ENCODE data around the gene IRF8. TPM values are rescaled to one million over a fixed set of nuclear protein-coding genes. Genes with fewer than 3 reads are reported as not detected.

The IRF8 gene
- total RNA-seq, 1 experiment from 2014 or later, result 0.28 TPM

DNA sequence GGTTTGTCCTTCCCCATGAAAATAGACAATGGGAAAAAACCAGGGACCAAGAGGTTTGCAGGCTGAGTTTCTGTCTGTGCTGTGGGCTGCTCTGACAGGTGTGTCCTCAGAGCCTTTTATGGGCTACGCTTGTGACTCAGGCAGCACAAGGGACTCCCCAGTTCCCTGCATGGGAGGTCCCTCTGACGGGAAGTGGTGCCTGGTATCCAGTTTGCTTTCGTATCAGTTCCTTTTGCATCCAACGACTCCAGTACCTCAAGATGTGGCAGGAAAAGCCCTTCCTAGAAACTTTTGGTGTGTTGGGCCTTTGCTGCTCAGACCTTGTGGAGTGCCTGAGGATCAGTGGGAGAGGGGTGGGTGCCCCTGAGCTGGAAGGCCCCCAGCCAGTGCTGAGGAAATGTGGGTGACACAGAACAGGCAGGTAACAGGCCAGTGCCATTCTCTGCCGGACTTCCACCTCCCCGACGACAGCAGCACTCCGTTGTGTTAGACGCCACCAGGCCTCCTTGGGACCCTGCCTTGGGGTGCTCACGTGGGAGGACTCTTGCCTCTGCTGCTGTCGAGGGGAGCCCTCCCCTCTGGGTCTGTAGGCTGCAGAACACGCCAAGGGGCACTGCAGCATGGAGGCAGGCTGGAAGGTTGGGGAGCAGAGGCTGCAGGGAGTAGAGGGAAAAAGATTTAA lies 38.4 kb upstream of the IRF8 start:
- no peaks in the 10 kb centered on the region for H3K79me1 ChIP-seq (ENCODE audit: insufficient read depth, low read depth, low read length, poor library complexity, severe bottlenecking)
- H3K4me3 Mint-ChIP-seq, result no peak overlapping the region
- no peak overlapping the region for H3K4me2 ChIP-seq (ENCODE audit: insufficient read depth, insufficient read length, low read length)
- H4K8ac ChIP-seq (replicated peaks; ENCODE audit: insufficient read length, low read depth, low read length), result no peak overlapping the region
- DNase-seq, result no peak
- H3K4me1 ChIP-seq (ENCODE audit: insufficient read depth, low read length), result no peaks in the 10 kb centered on the region
- no peak overlapping the region for H3K4ac ChIP-seq (ENCODE audit: low read depth, low read length)
- H4K5ac ChIP-seq (ENCODE audit: insufficient read length, low read depth, low read length), result no peak overlapping the region
- H3K14ac ChIP-seq (ENCODE audit: insufficient read depth, low read length), result no peak overlapping the region
- H3K56ac ChIP-seq (ENCODE audit: insufficient read length, low read depth, low read length), result no peak overlapping the region
- no peaks in the 10 kb centered on the region for H3K4me1 Mint-ChIP-seq
- whole genome bisulfite sequencing (ENCODE audit: extremely low coverage, insufficient read length, low lambda C conversion rate), result no CpG with 5 or more reads among the region's 12 CpGs
- H3K27ac ChIP-seq (ENCODE audit: insufficient read length, low read depth, low read length), result no peak overlapping the region
- peaks cover 23% of the 10 kb centered on the region for H3K27me3 Mint-ChIP-seq (ENCODE audit: low read depth)
- H2AFZ ChIP-seq (ENCODE audit: low read length), result no peak overlapping the region
- no peak overlapping the region for H2BK20ac ChIP-seq (ENCODE audit: low read depth, low read length, poor library complexity, severe bottlenecking)
- H4K91ac ChIP-seq (ENCODE audit: insufficient read length, low read depth, low read length), result no peak overlapping the region
- no peak overlapping the region for H2BK5ac ChIP-seq (ENCODE audit: insufficient read length, low read length)
- H2BK12ac ChIP-seq (ENCODE audit: insufficient read length, low read depth, low read length), result no peak overlapping the region
- H3K9ac ChIP-seq (ENCODE audit: extremely low read depth, insufficient read length, low read length), result no peak overlapping the region
- H3K9me3 ChIP-seq (ENCODE audit: control insufficient read depth, low read depth, low read length), result no peaks in the 10 kb centered on the region
- TF ChIP-seq CTCF (conservative IDR thresholded peaks at IDR 0.05), result no peak
- H3K18ac ChIP-seq (ENCODE audit: insufficient read length, low read depth, low read length), result no peak overlapping the region
- no peak overlapping the region for H3K23ac ChIP-seq (ENCODE audit: insufficient read length, low read depth, low read length)
- peaks cover 0 to 2% of the 10 kb centered on the region in 2 experiments; a peak in 3 of 5 replicates for H3K9me3 Mint-ChIP-seq
- no peak overlapping the region for H3K27ac Mint-ChIP-seq
- no peak overlapping the region for H2BK120ac ChIP-seq (ENCODE audit: low read depth, low read length, poor library complexity, severe bottlenecking)
- H3K36me3 Mint-ChIP-seq (ENCODE audit: insufficient read depth in 1 of 3, low read depth in 3 of 3), result no peaks in the 10 kb centered on the region
- no peaks in the 10 kb centered on the region for H3K79me2 ChIP-seq (ENCODE audit: insufficient read depth, low read length)
- H2BK15ac ChIP-seq (ENCODE audit: low read depth, low read length), result no peak overlapping the region
- no peak overlapping the region for H3T11ph ChIP-seq (ENCODE audit: low read length)
- H3K27me3 ChIP-seq (ENCODE audit: insufficient read depth, low read length), result no peaks in the 10 kb centered on the region
- H3K23me2 ChIP-seq (ENCODE audit: insufficient read length, low read depth, low read length, poor library complexity, severe bottlenecking), result no peaks in the 10 kb centered on the region
- H4K20me1 ChIP-seq (ENCODE audit: control insufficient read depth, insufficient read depth, insufficient read length), result no peaks in the 10 kb centered on the region
- H2AK5ac ChIP-seq (ENCODE audit: insufficient read length, low read length), result no peak overlapping the region

Data from H9 (cell line).